Neural progenitor cell (in vitro differentiated cells): Measurements from ENCODE around the gene RIMKLB. TPM values are rescaled to one million over a fixed set of nuclear protein-coding genes. Genes with fewer than 3 reads are reported as not detected.
"Not testable (repeated sequence)": the region's sequence is repeated elsewhere in the genome, so short reads cannot be mapped to it uniquely, and the experiment has no call there.

ENCODE experiments used
- DNase-seq: peaks from one replicate; pipeline ENCODE4 v3.0.0-alpha.2; 2016; ENCODE audit warnings: low spot score
- H2AFZ ChIP-seq: fragments of 200-600 bp; sonication (generic); replicated peaks from 2 replicates; pipeline ENCODE4 v1.6.1; 2016; ENCODE audit warnings: antibody characterized with exemption
- H3F3A ChIP-seq: fragments of 200-600 bp; sonication (generic); 2 replicates; pipeline ENCODE4 v1.6.1; 2016; ENCODE audit warnings: antibody characterized with exemption, low read depth
- H3K27ac ChIP-seq: fragments of 200-600 bp; sonication (generic); 2 replicates; pipeline ENCODE4 v1.5.1; 2016; ENCODE audit warnings: mild to moderate bottlenecking
- H3K27me3 ChIP-seq: fragments of 200-600 bp; sonication (generic); 2 replicates; pipeline ENCODE4 v1.6.1; 2016; ENCODE audit warnings: mild to moderate bottlenecking, moderate library complexity
- H3K36me3 ChIP-seq: fragments of 200-600 bp; sonication (generic); 2 replicates; pipeline ENCODE4 v1.5.1; 2016
- H3K4me1 ChIP-seq: fragments of 200-600 bp; sonication (generic); 2 replicates; pipeline ENCODE4 v1.6.1; 2016; ENCODE audit warnings: mixed run types
- H3K4me2 ChIP-seq: fragments of 200-600 bp; sonication (generic); 2 replicates; pipeline ENCODE4 v1.6.1; 2016
- H3K4me3 ChIP-seq: fragments of 200-600 bp; sonication (generic); 2 replicates; pipeline ENCODE4 v1.5.1; 2016
- H3K79me2 ChIP-seq: fragments of 200-600 bp; sonication (generic); 2 replicates; pipeline ENCODE4 v1.6.1; 2016; ENCODE audit warnings: low read depth
- H3K9ac ChIP-seq: fragments of 200-600 bp; sonication (generic); 2 replicates; pipeline ENCODE4 v1.6.1; 2016
- H3K9me3 ChIP-seq: fragments of 200-600 bp; sonication (generic); 2 replicates; pipeline ENCODE4 v1.5.1; 2016; ENCODE audit warnings: low read depth
- H4K20me1 ChIP-seq: fragments of 200-600 bp; sonication (generic); 2 replicates; pipeline ENCODE4 v1.6.1; 2016; ENCODE audit warnings: low read depth
- H3K27ac Mint-ChIP-seq: 3 replicates; pipeline ENCODE4 v1.8.0; 2021; ENCODE audit warnings: mixed read lengths
- H3K27me3 Mint-ChIP-seq: 2 replicates; pipeline ENCODE4 v1.8.0; 2022; ENCODE audit warnings: low read depth, mild to moderate bottlenecking, inconsistent platforms, moderate library complexity, mixed read lengths; ENCODE audit not compliant: insufficient read depth
- H3K36me3 Mint-ChIP-seq: 3 replicates; pipeline ENCODE4 v1.8.0; 2021; ENCODE audit warnings: mixed read lengths
- H3K4me1 Mint-ChIP-seq: 3 replicates; pipeline ENCODE4 v1.8.0; 2021; ENCODE audit warnings: mixed read lengths
- H3K4me3 Mint-ChIP-seq: 3 replicates; pipeline ENCODE4 v1.8.0; 2021; ENCODE audit warnings: mild to moderate bottlenecking, moderate library complexity, mixed read lengths
- H3K9me3 Mint-ChIP-seq: 3 replicates; pipeline ENCODE4 v1.8.0; 2020; ENCODE audit warnings: mixed read lengths
- EZH2 ChIP-seq: fragments of 200-600 bp; sonication (generic); IDR thresholded peaks from 2 replicates; pipeline ENCODE4 v1.6.1; 2017; ENCODE audit warnings: antibody characterized with exemption, mild to moderate bottlenecking, moderate library complexity
- EZH2phosphoT487 ChIP-seq: fragments of 200-600 bp; sonication (generic); IDR thresholded peaks from 2 replicates; pipeline ENCODE4 v1.6.1; 2017; ENCODE audit warnings: antibody characterized with exemption
- total RNA-seq: library from RNA; depleted of rRNA; stranded (reverse); fragments of >200 nt; gene quantifications from 2 replicates; pipeline ENCODE4 v1.2.3, GENCODE V29; 2015; ENCODE audit warnings: low replicate concordance
- TF ChIP-seq, protein P1 (sequence below): fragments of 200-600 bp; sonication (generic); IDR thresholded peaks from 2 replicates; pipeline ENCODE4 v1.5.1; 2017; ENCODE audit warnings: antibody characterized with exemption, mild to moderate bottlenecking

The RIMKLB gene
- total RNA-seq, 1 donor from 2014 or later: 131 TPM

DNA sequence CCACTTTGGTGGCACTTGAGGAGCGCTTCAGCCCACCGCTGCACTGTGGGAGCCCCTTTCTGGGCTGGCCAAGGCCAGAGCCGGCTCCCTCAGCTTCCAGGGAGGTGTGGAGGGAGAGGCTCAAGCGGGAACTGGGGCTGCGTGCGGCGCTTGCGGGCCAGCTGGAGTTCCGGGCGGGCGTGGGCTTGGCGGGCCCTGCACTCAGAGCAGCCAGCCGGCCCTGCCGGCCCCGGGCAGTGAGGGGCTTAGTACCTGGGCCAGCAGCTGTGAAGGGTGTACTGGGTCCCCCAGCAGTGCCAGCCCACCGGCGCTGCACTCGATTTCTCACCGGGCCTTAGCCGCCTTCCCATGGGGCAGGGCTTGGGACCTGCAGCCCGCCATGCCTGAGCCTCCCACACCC is 96.8 kb downstream of the RIMKLB start:
- H3K36me3 ChIP-seq, DNase-seq, H3K27ac ChIP-seq: not testable (repeated sequence)

DNA sequence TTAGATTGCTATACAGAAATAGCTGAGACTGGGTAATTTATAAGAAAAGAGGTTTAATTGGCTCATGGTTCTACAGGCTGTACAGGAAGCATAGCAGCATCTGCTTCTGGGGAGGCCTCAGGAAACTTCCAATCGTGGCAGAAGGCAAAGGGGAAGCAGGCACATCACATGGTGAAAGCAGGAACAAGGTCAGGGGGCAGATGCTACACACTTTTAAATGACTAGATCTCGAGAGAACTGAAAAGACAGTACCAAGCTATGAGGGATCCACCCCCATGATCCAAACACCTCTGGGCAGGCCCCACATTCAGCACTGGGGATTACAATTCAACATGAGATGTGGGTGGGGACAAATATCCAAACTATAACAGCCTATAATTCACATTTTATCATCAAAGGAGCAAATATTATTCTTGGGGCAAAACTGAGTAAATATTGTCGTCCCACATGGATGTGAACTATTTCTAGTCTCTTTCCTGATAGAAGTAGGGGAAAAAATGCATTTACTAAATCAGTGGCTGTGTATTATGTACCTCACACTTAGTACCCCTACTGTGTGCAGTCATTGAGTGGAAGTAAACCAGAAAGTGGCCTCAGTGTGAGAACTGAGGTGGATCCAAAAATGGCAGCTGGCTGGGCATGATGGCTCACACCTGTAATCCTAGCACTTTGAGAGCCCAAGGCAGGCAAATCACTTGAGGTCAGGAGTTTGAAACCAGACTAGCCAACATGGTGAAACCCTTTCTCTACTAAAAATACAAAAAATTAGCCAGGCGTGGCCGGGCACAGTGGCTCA is 99.2 kb downstream of the RIMKLB start:
- H3K27me3 Mint-ChIP-seq: peaks cover 4% of the 10 kb centered on the region
- Histone ChIP-seq H3K27ac (no peak overlapping the region), H3K79me2 (peaks cover 5% of the 10 kb centered on the region), H3F3A (peaks cover 8% of the 10 kb centered on the region), H3K4me1 (no peaks in the 10 kb centered on the region), H3K4me2 (no peak overlapping the region), H3K9me3 (peaks cover 7% of the 10 kb centered on the region), H3K27me3 (no peaks in the 10 kb centered on the region), H2AFZ (no peak overlapping the region), H4K20me1 (no peaks in the 10 kb centered on the region), H3K36me3 (no peaks in the 10 kb centered on the region), H3K9ac (no peak overlapping the region), H3K4me3 (no peak overlapping the region)
- no peaks in the 10 kb centered on the region for H3K4me1 Mint-ChIP-seq
- TF ChIP-seq, protein P1, sequence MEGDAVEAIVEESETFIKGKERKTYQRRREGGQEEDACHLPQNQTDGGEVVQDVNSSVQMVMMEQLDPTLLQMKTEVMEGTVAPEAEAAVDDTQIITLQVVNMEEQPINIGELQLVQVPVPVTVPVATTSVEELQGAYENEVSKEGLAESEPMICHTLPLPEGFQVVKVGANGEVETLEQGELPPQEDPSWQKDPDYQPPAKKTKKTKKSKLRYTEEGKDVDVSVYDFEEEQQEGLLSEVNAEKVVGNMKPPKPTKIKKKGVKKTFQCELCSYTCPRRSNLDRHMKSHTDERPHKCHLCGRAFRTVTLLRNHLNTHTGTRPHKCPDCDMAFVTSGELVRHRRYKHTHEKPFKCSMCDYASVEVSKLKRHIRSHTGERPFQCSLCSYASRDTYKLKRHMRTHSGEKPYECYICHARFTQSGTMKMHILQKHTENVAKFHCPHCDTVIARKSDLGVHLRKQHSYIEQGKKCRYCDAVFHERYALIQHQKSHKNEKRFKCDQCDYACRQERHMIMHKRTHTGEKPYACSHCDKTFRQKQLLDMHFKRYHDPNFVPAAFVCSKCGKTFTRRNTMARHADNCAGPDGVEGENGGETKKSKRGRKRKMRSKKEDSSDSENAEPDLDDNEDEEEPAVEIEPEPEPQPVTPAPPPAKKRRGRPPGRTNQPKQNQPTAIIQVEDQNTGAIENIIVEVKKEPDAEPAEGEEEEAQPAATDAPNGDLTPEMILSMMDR: no peak
- TF ChIP-seq EZH2phosphoT487 (no peak), EZH2 (no peak)
- DNase-seq: no peak
- no peak overlapping the region for H3K27ac Mint-ChIP-seq
- peaks cover 6% of the 10 kb centered on the region for H3K36me3 Mint-ChIP-seq
- no peak overlapping the region for H3K4me3 Mint-ChIP-seq
- H3K9me3 Mint-ChIP-seq: peaks cover 17% of the 10 kb centered on the region

More for the DNA sequence above, 96.8 kb downstream of the RIMKLB start:
- H3K9me3 ChIP-seq, H3K4me2 ChIP-seq, H3K27ac Mint-ChIP-seq, H3K27me3 ChIP-seq, H4K20me1 ChIP-seq, H3K4me3 Mint-ChIP-seq, H3K36me3 Mint-ChIP-seq, H3K9ac ChIP-seq, H3F3A ChIP-seq, H3K4me1 ChIP-seq, H2AFZ ChIP-seq, H3K4me1 Mint-ChIP-seq, H3K4me3 ChIP-seq, H3K27me3 Mint-ChIP-seq: not testable (repeated sequence)
- H3K79me2 ChIP-seq: peaks cover 28% of the 10 kb centered on the region
- peaks cover 20% of the 10 kb centered on the region for H3K9me3 Mint-ChIP-seq

DNA sequence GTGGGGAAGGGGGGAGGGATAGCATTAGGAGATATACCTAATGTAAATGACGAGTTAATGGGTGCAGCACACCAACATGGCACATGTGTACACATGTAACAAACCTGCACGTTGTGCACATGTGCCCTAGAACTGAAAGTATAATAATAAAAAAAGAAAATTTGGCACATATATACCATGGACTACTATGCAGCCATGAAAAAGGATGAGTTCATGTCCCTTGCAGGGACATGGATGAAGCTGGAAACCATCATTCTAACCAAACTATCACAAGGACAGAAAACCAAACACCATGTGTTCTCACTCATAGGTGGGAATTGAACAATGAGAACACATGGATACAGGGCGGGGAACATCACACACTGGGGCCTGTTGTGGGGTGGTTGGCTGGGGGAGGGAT is 103.4 kb downstream of the RIMKLB start:
- not testable (repeated sequence) for H2AFZ ChIP-seq, H4K20me1 ChIP-seq, H3F3A ChIP-seq, H3K9ac ChIP-seq, H3K4me1 ChIP-seq, H3K4me3 ChIP-seq, H3K79me2 ChIP-seq, H3K4me1 Mint-ChIP-seq, H3K36me3 ChIP-seq, H3K4me3 Mint-ChIP-seq, H3K9me3 ChIP-seq, H3K27me3 ChIP-seq, H3K27ac ChIP-seq, H3K27me3 Mint-ChIP-seq, DNase-seq, H3K36me3 Mint-ChIP-seq, H3K4me2 ChIP-seq, H3K27ac Mint-ChIP-seq
- peaks cover 12% of the 10 kb centered on the region for H3K9me3 Mint-ChIP-seq

DNA sequence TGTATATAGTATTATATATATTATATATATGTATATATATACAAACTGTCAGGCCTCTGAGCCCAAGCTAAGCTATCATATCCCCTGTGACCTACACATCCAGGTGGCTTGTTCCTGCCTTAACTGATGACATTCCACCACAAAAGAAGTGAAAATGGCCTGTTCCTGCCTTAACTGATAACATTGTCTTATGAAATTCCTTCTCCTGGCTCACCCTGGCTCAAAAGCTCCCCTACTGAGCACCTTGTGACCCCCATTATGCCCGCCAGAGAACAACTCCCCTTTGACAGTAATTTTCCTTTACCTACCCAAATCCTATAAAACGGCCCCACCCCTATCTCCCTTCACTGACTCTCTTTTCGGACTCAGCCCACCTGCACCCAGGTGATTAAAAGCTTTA is 107.0 kb downstream of the RIMKLB start:
- H3K27ac ChIP-seq, H3K36me3 Mint-ChIP-seq, H3K9me3 ChIP-seq, H3K9ac ChIP-seq, H3K79me2 ChIP-seq, H3K9me3 Mint-ChIP-seq, H3K4me1 ChIP-seq, H3K4me1 Mint-ChIP-seq, H3K4me3 Mint-ChIP-seq, H3K36me3 ChIP-seq, H3K27me3 Mint-ChIP-seq, H3K27ac Mint-ChIP-seq, H3F3A ChIP-seq, H3K27me3 ChIP-seq, DNase-seq, H3K4me2 ChIP-seq, H2AFZ ChIP-seq, H4K20me1 ChIP-seq, H3K4me3 ChIP-seq: not testable (repeated sequence)

DNA sequence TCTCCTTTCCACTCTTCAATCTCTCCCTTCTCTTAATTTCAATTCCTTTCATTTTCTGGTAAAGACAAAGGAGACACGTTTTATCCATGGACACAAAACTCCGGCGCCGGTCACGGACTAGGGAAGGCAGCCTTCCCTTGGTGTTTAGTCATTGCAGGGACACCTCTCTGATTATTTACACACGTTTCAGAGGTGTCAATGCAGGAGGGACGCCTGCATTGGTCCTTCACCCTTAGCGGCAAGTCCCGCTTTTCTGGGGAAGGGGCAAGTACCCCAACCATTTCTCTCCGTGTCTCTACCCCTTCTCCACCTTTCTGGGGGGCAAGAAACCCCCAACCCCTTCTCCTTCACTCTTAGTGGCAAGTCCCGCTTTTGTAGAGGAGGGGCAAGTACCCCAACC is 107.7 kb downstream of the RIMKLB start:
- H3K9me3 ChIP-seq, H3K9me3 Mint-ChIP-seq, H3K27me3 ChIP-seq, H3K27me3 Mint-ChIP-seq, H4K20me1 ChIP-seq, H3K27ac ChIP-seq, H3K79me2 ChIP-seq, H3K4me2 ChIP-seq, H3K4me3 Mint-ChIP-seq, H3K9ac ChIP-seq, H3K27ac Mint-ChIP-seq, H3F3A ChIP-seq, DNase-seq, H3K4me1 ChIP-seq, H3K36me3 Mint-ChIP-seq, H3K4me3 ChIP-seq, H3K36me3 ChIP-seq, H2AFZ ChIP-seq: not testable (repeated sequence)
- H3K4me1 Mint-ChIP-seq: peaks cover 14% of the 10 kb centered on the region

DNA sequence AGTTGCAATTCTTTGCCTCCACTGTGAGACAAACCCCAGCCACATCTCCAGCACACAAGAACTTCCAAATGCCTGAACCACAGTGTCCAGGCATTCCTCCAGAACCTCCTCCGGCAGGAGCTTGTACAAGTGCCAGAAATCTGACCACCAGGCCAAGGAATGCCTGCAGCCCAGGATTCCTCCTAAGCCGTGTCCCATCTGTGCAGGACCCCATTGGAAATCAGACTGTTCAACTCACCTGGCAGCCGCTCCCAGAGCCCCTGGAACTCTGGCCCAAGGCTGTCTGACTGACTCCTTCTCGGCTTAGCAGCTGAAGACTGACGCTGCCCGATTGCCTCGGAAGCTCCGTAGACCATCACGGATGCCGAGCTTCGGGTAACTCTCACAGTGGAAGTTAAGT is 109.3 kb downstream of the RIMKLB start:
- not testable (repeated sequence) for H3K9ac ChIP-seq, H3K36me3 Mint-ChIP-seq, H3K4me3 Mint-ChIP-seq, H3K4me3 ChIP-seq, H3K27ac Mint-ChIP-seq, H2AFZ ChIP-seq, H3K9me3 ChIP-seq, H3K27me3 ChIP-seq, H4K20me1 ChIP-seq, H3K4me1 ChIP-seq, H3K4me2 ChIP-seq, H3K27me3 Mint-ChIP-seq, H3F3A ChIP-seq, DNase-seq, H3K36me3 ChIP-seq, H3K27ac ChIP-seq, H3K79me2 ChIP-seq, H3K9me3 Mint-ChIP-seq
- H3K4me1 Mint-ChIP-seq: peaks cover 14% of the 10 kb centered on the region
